ENCODE measurements around the gene NFE2L2.

The NFE2L2 gene

DNA sequence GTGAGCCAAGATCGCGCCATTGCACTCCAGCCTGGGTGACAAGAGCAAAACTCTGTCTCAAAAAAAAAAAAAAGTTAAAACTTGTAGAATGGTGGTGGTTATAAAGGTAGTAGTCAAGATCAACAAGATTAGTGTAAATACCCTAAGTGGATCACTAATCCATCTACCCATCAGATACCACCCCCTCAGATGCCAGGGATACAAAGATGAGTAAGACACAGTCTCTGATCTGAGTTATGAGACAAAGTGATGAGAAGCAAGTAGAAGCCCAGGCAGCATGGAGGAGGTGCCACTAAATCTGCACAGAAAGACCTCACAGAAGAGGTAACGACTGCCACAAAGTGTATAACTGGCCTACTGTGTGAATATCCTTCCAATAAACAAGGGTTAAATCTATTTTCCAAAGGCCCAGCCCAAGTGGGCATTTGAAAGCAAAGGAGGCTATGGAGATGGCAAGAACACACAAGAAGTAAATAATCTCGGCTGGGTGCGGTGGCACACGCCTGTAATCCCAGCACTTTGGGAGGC is 20.2 kb downstream of the NFE2L2 start:
- H3K4me3 ChIP-seq (ENCODE audit: low read depth, low read length): no peak overlapping the region
- TF ChIP-seq, protein P1, sequence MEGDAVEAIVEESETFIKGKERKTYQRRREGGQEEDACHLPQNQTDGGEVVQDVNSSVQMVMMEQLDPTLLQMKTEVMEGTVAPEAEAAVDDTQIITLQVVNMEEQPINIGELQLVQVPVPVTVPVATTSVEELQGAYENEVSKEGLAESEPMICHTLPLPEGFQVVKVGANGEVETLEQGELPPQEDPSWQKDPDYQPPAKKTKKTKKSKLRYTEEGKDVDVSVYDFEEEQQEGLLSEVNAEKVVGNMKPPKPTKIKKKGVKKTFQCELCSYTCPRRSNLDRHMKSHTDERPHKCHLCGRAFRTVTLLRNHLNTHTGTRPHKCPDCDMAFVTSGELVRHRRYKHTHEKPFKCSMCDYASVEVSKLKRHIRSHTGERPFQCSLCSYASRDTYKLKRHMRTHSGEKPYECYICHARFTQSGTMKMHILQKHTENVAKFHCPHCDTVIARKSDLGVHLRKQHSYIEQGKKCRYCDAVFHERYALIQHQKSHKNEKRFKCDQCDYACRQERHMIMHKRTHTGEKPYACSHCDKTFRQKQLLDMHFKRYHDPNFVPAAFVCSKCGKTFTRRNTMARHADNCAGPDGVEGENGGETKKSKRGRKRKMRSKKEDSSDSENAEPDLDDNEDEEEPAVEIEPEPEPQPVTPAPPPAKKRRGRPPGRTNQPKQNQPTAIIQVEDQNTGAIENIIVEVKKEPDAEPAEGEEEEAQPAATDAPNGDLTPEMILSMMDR (conservative IDR thresholded peaks at IDR 0.05; ENCODE audit: low read depth, low read length): no peak
- no peak for DNase-seq (ENCODE audit: low read depth)

GRCh38 chr2:177243476-177243875 is 21.1 kb downstream of the NFE2L2 start:
- DNase-seq (ENCODE audit: low read depth): no peak
- no peak overlapping the region for H3K4me3 ChIP-seq (ENCODE audit: low read depth, low read length)
- TF ChIP-seq, protein P1 (conservative IDR thresholded peaks at IDR 0.05; ENCODE audit: low read depth, low read length): no peak

DNA sequence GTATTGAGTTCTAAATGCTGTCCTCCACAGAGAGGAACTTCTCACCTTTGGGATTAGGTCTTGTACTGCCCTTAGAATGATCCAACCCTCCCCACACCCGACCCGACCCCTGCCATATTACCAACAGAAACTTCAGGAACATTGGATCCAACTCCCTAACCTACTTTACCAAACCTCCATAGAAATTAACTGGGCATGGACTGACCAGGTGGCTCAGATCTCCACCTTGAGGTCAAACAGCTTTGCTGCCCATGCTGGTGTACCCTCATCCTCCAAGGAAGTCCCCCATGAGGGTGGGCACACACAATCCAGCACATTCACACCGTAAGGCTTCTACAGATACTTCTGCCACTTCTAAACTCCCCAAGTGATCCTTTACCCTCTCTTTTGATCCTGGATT is 21.5 kb downstream of the NFE2L2 start:
- DNase-seq (ENCODE audit: low read depth): no peak
- TF ChIP-seq, protein P1 (conservative IDR thresholded peaks at IDR 0.05; ENCODE audit: low read depth, low read length): no peak
- H3K4me3 ChIP-seq (ENCODE audit: low read depth, low read length): no peak overlapping the region

- H3K4me3 ChIP-seq (ENCODE audit: low read depth, low read length): peak overlapping the region; percentile 15
- TF ChIP-seq, protein P1 (conservative IDR thresholded peaks at IDR 0.05; ENCODE audit: low read depth, low read length): no peak
- peak; percentile 97 for DNase-seq (ENCODE audit: low read depth)
Measured at GRCh38 chr2:177242121-177242987, 22.2 kb downstream of the NFE2L2 start.

DNA sequence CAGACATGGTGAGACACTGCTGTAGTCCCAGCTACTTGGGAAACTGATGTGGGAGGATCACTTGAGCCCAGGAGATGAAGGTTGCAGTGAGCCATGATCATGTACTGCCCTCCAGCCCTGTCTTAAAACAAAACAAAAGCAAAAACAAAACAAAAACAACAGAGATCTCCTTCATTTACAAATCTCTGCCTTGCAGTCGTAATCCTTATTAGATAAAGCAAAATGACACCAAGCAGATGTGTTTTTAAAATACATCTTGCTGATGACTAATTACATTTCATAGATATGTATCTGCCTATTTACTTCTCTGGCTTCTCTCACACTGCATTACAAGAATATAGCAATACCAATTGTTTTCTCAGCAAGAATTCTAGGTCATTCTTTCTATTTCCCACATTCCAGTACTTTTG is 22.8 kb downstream of the NFE2L2 start:
- no peak overlapping the region for H3K4me3 ChIP-seq (ENCODE audit: low read depth, low read length)
- DNase-seq (ENCODE audit: low read depth): peak; percentile 59
- TF ChIP-seq, protein P1 (conservative IDR thresholded peaks at IDR 0.05; ENCODE audit: low read depth, low read length): no peak

- no peak overlapping the region for H3K4me3 ChIP-seq (ENCODE audit: low read depth, low read length)
- TF ChIP-seq, protein P1 (conservative IDR thresholded peaks at IDR 0.05; ENCODE audit: low read depth, low read length): no peak
- peak; percentile 71 for DNase-seq (ENCODE audit: low read depth)
Measured at GRCh38 chr2:177239932-177240630, 24.4 kb downstream of the NFE2L2 start.

Data from choroid plexus epithelial cell (primary cell).